ENCODE results near the gene VDR. TPM values are rescaled to one million over a fixed set of nuclear protein-coding genes. Genes with fewer than 3 reads are reported as not detected.
A peak's percentile ranks its signal among the peaks of the same experiment; 100 is the strongest.

Gene VDR
- total and polyA plus RNA-seq, 8 donors = 1.2 to 5.5 (median 2.0) TPM

DNA sequence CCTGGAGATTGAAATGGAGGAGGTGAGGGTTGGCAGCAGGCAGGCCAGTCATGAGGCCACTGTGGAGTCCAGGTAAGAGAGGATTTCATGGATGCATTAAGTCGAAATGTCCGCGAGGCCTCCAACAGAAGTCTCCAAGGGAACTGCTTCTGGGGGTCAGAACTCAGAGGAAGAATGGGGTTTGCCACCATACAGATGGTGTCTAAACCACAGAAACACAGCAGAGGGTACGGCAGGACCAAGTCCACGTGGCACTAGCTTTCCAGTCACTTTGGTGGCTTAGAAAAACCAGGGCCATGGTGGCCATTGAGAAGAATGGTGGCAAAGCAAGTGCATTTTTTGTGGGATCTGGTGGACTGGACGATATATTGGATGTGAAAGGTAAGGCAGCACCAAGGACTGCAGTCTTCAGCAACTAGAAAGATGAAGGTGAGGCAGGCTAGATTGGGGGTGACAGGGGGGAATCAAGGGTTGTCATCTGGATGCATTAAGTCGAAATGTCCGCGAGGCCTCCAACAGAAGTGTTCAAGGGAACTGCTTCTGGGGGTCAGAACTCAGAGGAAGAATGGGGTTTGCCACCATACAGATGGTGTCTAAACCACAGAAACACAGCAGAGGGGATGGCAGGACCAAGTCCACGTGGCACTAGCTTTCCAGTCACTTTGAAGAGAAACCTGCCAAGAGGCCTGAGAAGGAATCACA is 36.1 kb upstream of the VDR start:
- no peak for FAIRE-seq
- ATAC-seq = no peak
- no peak for DNase-seq
- Histone ChIP-seq H3K27me3 (peaks cover 0 to 4% (median 0%) of the 10 kb centered on the region in 4 donors), H3K27ac (no peak overlapping the region), H3K36me3 (no peaks in the 10 kb centered on the region), H3K4me1 (peaks cover 0 to 4% (median 0%) of the 10 kb centered on the region in 3 donors), H3K9me3 (no peaks in the 10 kb centered on the region), H3K4me3 (no peak overlapping the region)
- WGBS, 2 donors = 88 to 96% methylated on average over 10 of the region's 10 CpGs
- intact Hi-C loops (cut with DNase I) = no loop called here
- TF ChIP-seq, protein P1, sequence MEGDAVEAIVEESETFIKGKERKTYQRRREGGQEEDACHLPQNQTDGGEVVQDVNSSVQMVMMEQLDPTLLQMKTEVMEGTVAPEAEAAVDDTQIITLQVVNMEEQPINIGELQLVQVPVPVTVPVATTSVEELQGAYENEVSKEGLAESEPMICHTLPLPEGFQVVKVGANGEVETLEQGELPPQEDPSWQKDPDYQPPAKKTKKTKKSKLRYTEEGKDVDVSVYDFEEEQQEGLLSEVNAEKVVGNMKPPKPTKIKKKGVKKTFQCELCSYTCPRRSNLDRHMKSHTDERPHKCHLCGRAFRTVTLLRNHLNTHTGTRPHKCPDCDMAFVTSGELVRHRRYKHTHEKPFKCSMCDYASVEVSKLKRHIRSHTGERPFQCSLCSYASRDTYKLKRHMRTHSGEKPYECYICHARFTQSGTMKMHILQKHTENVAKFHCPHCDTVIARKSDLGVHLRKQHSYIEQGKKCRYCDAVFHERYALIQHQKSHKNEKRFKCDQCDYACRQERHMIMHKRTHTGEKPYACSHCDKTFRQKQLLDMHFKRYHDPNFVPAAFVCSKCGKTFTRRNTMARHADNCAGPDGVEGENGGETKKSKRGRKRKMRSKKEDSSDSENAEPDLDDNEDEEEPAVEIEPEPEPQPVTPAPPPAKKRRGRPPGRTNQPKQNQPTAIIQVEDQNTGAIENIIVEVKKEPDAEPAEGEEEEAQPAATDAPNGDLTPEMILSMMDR (IDR thresholded peaks at IDR 0.05) = no peak

DNA sequence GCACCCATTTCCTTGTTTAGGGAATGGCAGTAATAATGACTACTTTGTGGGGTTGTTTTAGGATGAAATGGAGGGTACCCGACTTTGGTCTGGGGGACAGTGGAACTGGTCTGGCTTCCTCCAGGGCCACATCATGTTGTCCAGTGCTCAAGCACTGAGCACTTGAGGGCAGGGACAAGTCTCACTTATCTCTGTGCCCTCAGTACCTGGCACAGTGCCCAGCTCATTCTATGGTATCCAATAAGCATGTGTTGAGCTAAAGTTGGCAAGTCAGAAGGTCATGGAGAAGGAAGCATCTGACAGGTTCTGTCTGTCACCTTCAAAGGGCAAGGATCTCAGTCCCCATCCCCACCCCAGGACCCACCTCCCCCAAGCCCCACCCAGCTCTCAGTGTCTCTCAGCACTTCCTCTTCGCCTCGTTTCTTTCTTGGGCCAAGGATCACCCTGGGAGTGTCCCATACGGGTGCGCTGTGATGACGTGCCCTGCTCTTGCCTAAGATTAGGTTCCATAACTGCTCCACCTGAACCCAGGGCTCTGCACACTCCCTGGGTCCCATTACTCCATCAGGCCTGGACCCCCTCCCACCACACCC is 34.3 kb upstream of the VDR start:
- H3K27ac ChIP-seq = no peak overlapping the region
- H3K4me3 ChIP-seq = no peak overlapping the region
- WGBS, 2 donors = 79 to 81% methylated on average over 6 of the region's 6 CpGs
- no peaks in the 10 kb centered on the region for H3K9me3 ChIP-seq
- no peaks in the 10 kb centered on the region for H3K36me3 ChIP-seq
- intact Hi-C loops (cut with DNase I) = no loop called here
- ATAC-seq (no peak), FAIRE-seq (no peak), DNase-seq (no peak)
- TF ChIP-seq, protein P1 (IDR thresholded peaks at IDR 0.05) = no peak
- peaks cover 0 to 4% (median 0%) of the 10 kb centered on the region in 3 donors for H3K4me1 ChIP-seq
- peaks cover 0 to 4% (median 0%) of the 10 kb centered on the region in 4 donors for H3K27me3 ChIP-seq

GRCh38 chr12:47938594-47938993 is 33.8 kb upstream of the VDR start:
- no peak for FAIRE-seq
- no peak for DNase-seq
- Histone ChIP-seq H3K36me3 (no peaks in the 10 kb centered on the region), H3K27ac (no peak overlapping the region), H3K4me3 (no peak overlapping the region), H3K27me3 (peaks cover 0 to 4% (median 0%) of the 10 kb centered on the region in 4 donors), H3K9me3 (no peaks in the 10 kb centered on the region), H3K4me1 (peaks cover 0 to 4% (median 0%) of the 10 kb centered on the region in 3 donors)
- no peak for ATAC-seq
- WGBS, 2 donors = 92 to 93% methylated on average over 4 of the region's 4 CpGs
- TF ChIP-seq, protein P1 (IDR thresholded peaks at IDR 0.05) = no peak
- intact Hi-C loops (cut with DNase I) = no loop called here

- FAIRE-seq (no peak), ATAC-seq (no peak), DNase-seq (no peak)
- peaks cover 0 to 4% (median 0%) of the 10 kb centered on the region in 3 donors for H3K4me1 ChIP-seq
- H3K27ac ChIP-seq = no peak overlapping the region
- peaks cover 0 to 4% (median 0%) of the 10 kb centered on the region in 4 donors for H3K27me3 ChIP-seq
- H3K4me3 ChIP-seq = no peak overlapping the region
- TF ChIP-seq, protein P1 (IDR thresholded peaks at IDR 0.05) = no peak
- H3K9me3 ChIP-seq = no peaks in the 10 kb centered on the region
- WGBS, 2 donors = 92 to 100% methylated on average over 1 of the region's 1 CpG
- H3K36me3 ChIP-seq = no peaks in the 10 kb centered on the region
- intact Hi-C loops (cut with DNase I) = no loop called here
These were observed 33.3 kb upstream of the VDR start for GRCh38 chr12:47938093-47938492.

DNA sequence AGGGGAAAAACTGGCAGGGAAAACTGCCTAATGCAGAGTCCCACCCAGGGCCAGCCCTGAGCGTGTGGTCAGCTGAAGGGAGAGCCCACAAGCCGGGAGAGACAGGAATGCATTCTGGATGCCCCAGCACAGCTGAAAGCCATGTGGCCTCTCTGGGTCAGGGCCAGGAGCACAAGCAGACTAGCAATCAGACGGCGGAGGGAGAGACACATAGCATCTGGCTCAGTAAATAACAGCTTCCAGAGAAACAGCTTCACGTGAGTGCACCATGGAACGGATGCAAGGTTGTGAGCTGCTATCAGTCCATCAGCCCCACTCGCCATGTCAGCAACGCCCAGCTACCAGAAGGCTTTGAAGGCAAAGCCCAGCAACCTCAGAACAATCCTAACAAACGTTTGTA is 30.4 kb upstream of the VDR start:
- WGBS, 2 donors = 34 to 42% methylated on average over 9 of the region's 9 CpGs
- no peak overlapping the region for H3K4me3 ChIP-seq
- no peak overlapping the region for H3K27ac ChIP-seq
- H3K9me3 ChIP-seq = no peaks in the 10 kb centered on the region
- H3K4me1 ChIP-seq = no peaks in the 10 kb centered on the region
- FAIRE-seq (no peak), DNase-seq (no peak), ATAC-seq (peak in 2 of 4 donors; percentile 53 to 62)
- no peaks in the 10 kb centered on the region for H3K36me3 ChIP-seq
- no peaks in the 10 kb centered on the region for H3K27me3 ChIP-seq
- intact Hi-C loops (cut with DNase I) = no loop called here
- TF ChIP-seq, protein P1 (IDR thresholded peaks at IDR 0.05) = no peak

Measured in pancreas (tissue), 10 donors.